Lower leg skin (tissue), 3 donors: ENCODE results near the gene SPATC1L.

Source experiments
- CTCF ChIP-seq, 3 donors: fragments of 450-650 bp; IDR thresholded peaks; one replicate each; pipeline ENCODE4 v1.5.1; 2016; ENCODE audit warnings: antibody characterized with exemption in 3 of 3, mild to moderate bottlenecking in 3 of 3, moderate library complexity in 2 of 3
- POLR2A ChIP-seq, 2 donors: fragments of 450-650 bp; IDR thresholded peaks; one replicate each; pipeline ENCODE4 v1.6.1; 2016 to 2017; ENCODE audit warnings: antibody characterized with exemption in 2 of 2, mild to moderate bottlenecking in 1 of 2, moderate library complexity in 1 of 2

GRCh38 chr21:46214478-46215340, 30.4 kb upstream of the SPATC1L start:
- no peak for TF ChIP-seq CTCF (IDR thresholded peaks at IDR 0.05)
- TF ChIP-seq POLR2A (IDR thresholded peaks at IDR 0.05) = no peak
